Neutrophil (primary cell): ENCODE results near the gene FCRL1.

ENCODE experiments used
- H3K27ac ChIP-seq: fragments of 200-600 bp; sonication (generic); 2 replicates; pipeline ENCODE4 v1.5.1; 2016; ENCODE audit warnings: mild to moderate bottlenecking, moderate library complexity
- H3K27me3 ChIP-seq: fragments of 200-600 bp; sonication (generic); 2 replicates; pipeline ENCODE4 v1.6.0; 2016; ENCODE audit warnings: mild to moderate bottlenecking
- H3K36me3 ChIP-seq: fragments of 200-600 bp; sonication (generic); 2 replicates; pipeline ENCODE4 v1.5.1; 2017
- H3K4me1 ChIP-seq, 2 experiments: fragments of 200-600 bp in 1 of 2; sonication (generic) in 1 of 2; 1 replicate in 1 of 2; 2 replicates in 1 of 2; pipeline versions ENCODE4 v1.5.1 to v1.6.1; 2013 to 2016; ENCODE audit warnings: low read depth in 1 of 2, low read length in 1 of 2, mild to moderate bottlenecking in 1 of 2, moderate library complexity in 1 of 2; ENCODE audit not compliant: control insufficient read depth in 1 of 2, insufficient read depth in 1 of 2
- H3K4me3 ChIP-seq, 2 experiments: fragments of 200-600 bp in 1 of 2; sonication (generic) in 1 of 2; 1 replicate in 1 of 2; 2 replicates in 1 of 2; pipeline ENCODE4 v1.5.1; 2013 to 2016; ENCODE audit warnings: low read depth in 1 of 2, low read length in 1 of 2, mild to moderate bottlenecking in 1 of 2, moderate library complexity in 1 of 2
- H3K9me3 ChIP-seq: fragments of 200-600 bp; sonication (generic); 2 replicates; pipeline ENCODE4 v1.5.1; 2016
- CTCF ChIP-seq: fragments of 200-600 bp; sonication (generic); IDR thresholded peaks from 2 replicates; pipeline ENCODE4 v1.5.1; 2016; ENCODE audit warnings: antibody characterized with exemption

Gene FCRL1

GRCh38 chr1:157834430-157834829 lies 14.5 kb upstream of the FCRL1 start:
- Histone ChIP-seq H3K27ac (no peak overlapping the region), H3K4me1 (no peaks in the 10 kb centered on the region), H3K4me3 (no peak overlapping the region), H3K27me3 (no peaks in the 10 kb centered on the region), H3K36me3 (no peaks in the 10 kb centered on the region), H3K9me3 (no peaks in the 10 kb centered on the region)
- no peak for TF ChIP-seq CTCF

GRCh38 chr1:157833145-157833544 lies 13.2 kb upstream of the FCRL1 start:
- H3K27me3 ChIP-seq, result no peaks in the 10 kb centered on the region
- no peak for TF ChIP-seq CTCF
- no peaks in the 10 kb centered on the region for H3K4me1 ChIP-seq
- H3K9me3 ChIP-seq, result no peaks in the 10 kb centered on the region
- no peaks in the 10 kb centered on the region for H3K36me3 ChIP-seq
- no peak overlapping the region for H3K4me3 ChIP-seq
- H3K27ac ChIP-seq, result no peak overlapping the region

- no peaks in the 10 kb centered on the region for H3K27me3 ChIP-seq
- H3K9me3 ChIP-seq, result no peaks in the 10 kb centered on the region
- H3K4me3 ChIP-seq, result no peak overlapping the region
- no peaks in the 10 kb centered on the region for H3K4me1 ChIP-seq
- H3K27ac ChIP-seq, result no peak overlapping the region
- no peak for TF ChIP-seq CTCF
- no peaks in the 10 kb centered on the region for H3K36me3 ChIP-seq
Observed at GRCh38 chr1:157831968-157832626, 12.2 kb upstream of the FCRL1 start.

GRCh38 chr1:157830887-157831286 lies 11.0 kb upstream of the FCRL1 start:
- Histone ChIP-seq H3K36me3 (no peaks in the 10 kb centered on the region), H3K4me3 (no peak overlapping the region), H3K4me1 (no peaks in the 10 kb centered on the region), H3K27ac (no peak overlapping the region), H3K27me3 (no peaks in the 10 kb centered on the region), H3K9me3 (no peaks in the 10 kb centered on the region)
- TF ChIP-seq CTCF, result no peak

GRCh38 chr1:157829711-157830110 lies 9.8 kb upstream of the FCRL1 start:
- TF ChIP-seq CTCF, result no peak
- Histone ChIP-seq H3K27ac (no peak overlapping the region), H3K4me1 (no peaks in the 10 kb centered on the region)

GRCh38 chr1:157829210-157829609 lies 9.3 kb upstream of the FCRL1 start:
- no peak overlapping the region for H3K27ac ChIP-seq
- H3K4me1 ChIP-seq, result no peaks in the 10 kb centered on the region
- no peaks in the 10 kb centered on the region for H3K27me3 ChIP-seq
- H3K9me3 ChIP-seq, result no peaks in the 10 kb centered on the region
- H3K4me3 ChIP-seq, result no peak overlapping the region
- no peak for TF ChIP-seq CTCF
- no peaks in the 10 kb centered on the region for H3K36me3 ChIP-seq

More at GRCh38 chr1:157829711-157830110, 9.8 kb upstream of the FCRL1 start:
- Histone ChIP-seq H3K36me3 (no peaks in the 10 kb centered on the region), H3K9me3 (no peaks in the 10 kb centered on the region), H3K27me3 (no peaks in the 10 kb centered on the region), H3K4me3 (no peak overlapping the region)
